ENCODE results near the gene CYP2J2.
A peak's percentile ranks its signal among the peaks of the same experiment; 100 is the strongest.

Gene CYP2J2

GRCh38 chr1:59967780-59968179 is 41.2 kb upstream of the CYP2J2 start:
- Mint-ChIP-seq H3K4me1 (peaks cover 32% of the 10 kb centered on the region), H3K27ac (peak overlapping the region; percentile 40 to 69 (median 66)), H3K9me3 (no peaks in the 10 kb centered on the region), H3K36me3 (ENCODE audit: low read depth) (no peaks in the 10 kb centered on the region), H3K27me3 (ENCODE audit: low read depth) (peaks cover 6% of the 10 kb centered on the region), H3K4me3 (no peak overlapping the region)
- no peak for TF ChIP-seq CTCF (IDR thresholded peaks at IDR 0.05; ENCODE audit: unreplicated experiment in 3 of 3)

GRCh38 chr1:59967141-59967697 is 40.6 kb upstream of the CYP2J2 start:
- H3K36me3 Mint-ChIP-seq (ENCODE audit: low read depth), result no peaks in the 10 kb centered on the region
- H3K27ac Mint-ChIP-seq, result peak overlapping the region; percentile 40 to 69 (median 66)
- no peaks in the 10 kb centered on the region for H3K9me3 Mint-ChIP-seq
- no peak overlapping the region for H3K4me3 Mint-ChIP-seq
- peaks cover 26% of the 10 kb centered on the region for H3K4me1 Mint-ChIP-seq
- H3K27me3 Mint-ChIP-seq (ENCODE audit: low read depth), result peaks cover 4% of the 10 kb centered on the region
- TF ChIP-seq CTCF (IDR thresholded peaks at IDR 0.05; ENCODE audit: unreplicated experiment in 3 of 3), result no peak

GRCh38 chr1:59952065-59952464 is 25.5 kb upstream of the CYP2J2 start:
- no peak for TF ChIP-seq CTCF (IDR thresholded peaks at IDR 0.05; ENCODE audit: unreplicated experiment in 3 of 3)
- Mint-ChIP-seq H3K4me1 (no peaks in the 10 kb centered on the region), H3K36me3 (ENCODE audit: low read depth) (no peaks in the 10 kb centered on the region), H3K27ac (no peak overlapping the region), H3K27me3 (ENCODE audit: low read depth) (no peaks in the 10 kb centered on the region), H3K4me3 (no peak overlapping the region), H3K9me3 (no peaks in the 10 kb centered on the region)

- Mint-ChIP-seq H3K27me3 (ENCODE audit: low read depth) (no peaks in the 10 kb centered on the region), H3K4me3 (no peak overlapping the region), H3K27ac (no peak overlapping the region), H3K9me3 (no peaks in the 10 kb centered on the region), H3K36me3 (ENCODE audit: low read depth) (no peaks in the 10 kb centered on the region), H3K4me1 (no peaks in the 10 kb centered on the region)
- no peak for TF ChIP-seq CTCF (IDR thresholded peaks at IDR 0.05; ENCODE audit: unreplicated experiment in 3 of 3)
Measured at GRCh38 chr1:59949648-59950047, 23.1 kb upstream of the CYP2J2 start.

- H3K36me3 Mint-ChIP-seq (ENCODE audit: low read depth), result no peaks in the 10 kb centered on the region
- no peak overlapping the region for H3K4me3 Mint-ChIP-seq
- no peaks in the 10 kb centered on the region for H3K4me1 Mint-ChIP-seq
- no peaks in the 10 kb centered on the region for H3K27me3 Mint-ChIP-seq (ENCODE audit: low read depth)
- no peak overlapping the region for H3K27ac Mint-ChIP-seq
- no peak for TF ChIP-seq CTCF (IDR thresholded peaks at IDR 0.05; ENCODE audit: unreplicated experiment in 3 of 3)
- H3K9me3 Mint-ChIP-seq, result no peaks in the 10 kb centered on the region
Measured at GRCh38 chr1:59948990-59949389, 22.4 kb upstream of the CYP2J2 start.

Measured in nephron (organoid).